Measurements from ENCODE around the gene ASB5.

ASB5 gene

DNA sequence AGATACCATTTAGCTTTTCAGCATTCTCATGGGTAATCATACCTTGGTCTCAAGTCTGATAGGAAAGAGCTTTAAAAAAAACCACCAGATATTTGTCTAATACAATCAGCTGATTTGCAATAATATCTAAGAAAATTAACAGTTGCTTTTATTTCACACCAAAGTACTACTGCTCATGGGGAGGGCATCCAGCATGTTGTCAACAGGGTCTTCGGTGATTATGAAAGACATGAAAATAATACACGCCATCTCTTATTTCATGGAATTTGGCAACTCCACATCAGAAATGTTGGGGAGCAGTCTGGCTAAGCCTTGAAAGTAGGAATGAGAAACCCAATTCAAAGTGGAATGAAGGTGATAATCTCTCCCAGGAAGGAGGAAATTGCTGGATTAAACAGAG, 3.0 kb downstream of the ASB5 start:
- Mint-ChIP-seq H3K4me3 (no peak overlapping the region), H3K4me1 (peaks cover 6% of the 10 kb centered on the region), H3K9me3 (no peaks in the 10 kb centered on the region), H3K27ac (no peak overlapping the region), H3K36me3 (ENCODE audit: low read depth) (no peaks in the 10 kb centered on the region), H3K27me3 (ENCODE audit: low read depth, poor library complexity) (no peaks in the 10 kb centered on the region)
- TF ChIP-seq, protein P1, sequence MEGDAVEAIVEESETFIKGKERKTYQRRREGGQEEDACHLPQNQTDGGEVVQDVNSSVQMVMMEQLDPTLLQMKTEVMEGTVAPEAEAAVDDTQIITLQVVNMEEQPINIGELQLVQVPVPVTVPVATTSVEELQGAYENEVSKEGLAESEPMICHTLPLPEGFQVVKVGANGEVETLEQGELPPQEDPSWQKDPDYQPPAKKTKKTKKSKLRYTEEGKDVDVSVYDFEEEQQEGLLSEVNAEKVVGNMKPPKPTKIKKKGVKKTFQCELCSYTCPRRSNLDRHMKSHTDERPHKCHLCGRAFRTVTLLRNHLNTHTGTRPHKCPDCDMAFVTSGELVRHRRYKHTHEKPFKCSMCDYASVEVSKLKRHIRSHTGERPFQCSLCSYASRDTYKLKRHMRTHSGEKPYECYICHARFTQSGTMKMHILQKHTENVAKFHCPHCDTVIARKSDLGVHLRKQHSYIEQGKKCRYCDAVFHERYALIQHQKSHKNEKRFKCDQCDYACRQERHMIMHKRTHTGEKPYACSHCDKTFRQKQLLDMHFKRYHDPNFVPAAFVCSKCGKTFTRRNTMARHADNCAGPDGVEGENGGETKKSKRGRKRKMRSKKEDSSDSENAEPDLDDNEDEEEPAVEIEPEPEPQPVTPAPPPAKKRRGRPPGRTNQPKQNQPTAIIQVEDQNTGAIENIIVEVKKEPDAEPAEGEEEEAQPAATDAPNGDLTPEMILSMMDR (IDR thresholded peaks at IDR 0.05) = no peak
- DNase-seq = no peak

DNA sequence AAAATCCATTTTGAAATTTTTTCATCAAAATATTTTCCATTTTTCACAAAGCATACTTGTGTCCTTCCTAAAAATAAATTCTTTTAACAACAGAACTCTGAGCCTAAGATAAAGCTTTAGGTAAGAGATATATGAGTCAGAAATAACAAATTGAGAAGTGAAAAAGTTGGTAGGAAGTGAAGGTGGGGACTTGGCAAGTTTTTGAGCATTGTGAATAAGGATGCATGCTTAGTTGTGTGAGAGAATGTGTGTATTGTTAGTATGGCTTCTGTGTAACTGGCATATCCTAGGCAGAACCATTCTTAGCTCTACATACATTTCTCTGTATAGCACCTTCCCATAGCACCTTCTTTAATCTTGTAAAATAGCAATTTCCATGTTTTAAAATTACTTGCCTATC, 6.8 kb downstream of the ASB5 start:
- TF ChIP-seq, protein P1 (IDR thresholded peaks at IDR 0.05) = no peak
- no peak for DNase-seq
- no peak overlapping the region for H3K27ac Mint-ChIP-seq
- no peaks in the 10 kb centered on the region for H3K36me3 Mint-ChIP-seq (ENCODE audit: low read depth)
- no peak overlapping the region for H3K4me3 Mint-ChIP-seq
- H3K9me3 Mint-ChIP-seq = no peaks in the 10 kb centered on the region
- H3K4me1 Mint-ChIP-seq = no peaks in the 10 kb centered on the region
- H3K27me3 Mint-ChIP-seq (ENCODE audit: low read depth, poor library complexity) = no peaks in the 10 kb centered on the region

DNA sequence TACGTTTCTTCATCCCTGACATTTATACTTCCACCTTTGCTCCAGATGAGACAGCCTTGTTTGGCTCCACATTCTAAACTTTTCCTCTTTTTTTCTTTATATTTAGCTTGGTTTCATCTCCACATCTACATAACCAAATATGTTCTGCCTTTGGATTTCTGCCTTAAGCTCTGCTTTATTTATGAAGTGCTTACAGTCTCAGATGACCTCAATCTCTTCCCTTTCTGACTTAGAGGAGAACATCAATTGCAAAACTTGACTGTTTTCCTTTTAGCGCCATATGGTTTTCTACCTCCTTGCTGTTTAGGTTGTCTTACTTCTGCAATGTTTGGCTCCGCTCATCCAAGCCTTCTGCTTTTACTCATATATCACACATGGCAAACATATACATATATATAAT, 7.5 kb downstream of the ASB5 start:
- DNase-seq = no peak
- Mint-ChIP-seq H3K27ac (no peak overlapping the region), H3K4me3 (no peak overlapping the region), H3K27me3 (ENCODE audit: low read depth, poor library complexity) (peaks cover 2% of the 10 kb centered on the region), H3K36me3 (ENCODE audit: low read depth) (no peaks in the 10 kb centered on the region), H3K9me3 (no peaks in the 10 kb centered on the region), H3K4me1 (no peaks in the 10 kb centered on the region)
- TF ChIP-seq, protein P1 (IDR thresholded peaks at IDR 0.05) = no peak

DNA sequence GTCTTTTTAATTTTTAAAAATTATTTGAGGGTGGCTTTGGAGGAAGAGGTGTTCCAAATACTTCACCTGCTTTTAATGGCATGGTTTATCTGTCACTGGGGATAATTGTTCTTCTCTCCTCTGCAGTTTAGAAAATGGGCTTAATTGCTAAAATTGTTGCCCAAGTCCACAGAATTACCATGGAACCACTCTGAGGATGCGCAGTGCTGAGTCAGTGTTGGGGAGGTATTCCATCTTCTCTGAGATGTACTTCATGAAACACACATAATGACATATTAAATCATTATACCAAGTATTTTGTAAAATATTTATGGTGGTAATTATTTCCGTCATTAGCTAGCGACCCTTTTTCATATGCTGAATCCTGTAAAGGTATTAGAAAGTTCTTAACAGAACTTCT, 8.0 kb downstream of the ASB5 start:
- Mint-ChIP-seq H3K4me1 (no peaks in the 10 kb centered on the region), H3K27ac (no peak overlapping the region), H3K9me3 (no peaks in the 10 kb centered on the region), H3K27me3 (ENCODE audit: low read depth, poor library complexity) (peaks cover 2% of the 10 kb centered on the region), H3K4me3 (no peak overlapping the region), H3K36me3 (ENCODE audit: low read depth) (no peaks in the 10 kb centered on the region)
- DNase-seq = no peak
- TF ChIP-seq, protein P1 (IDR thresholded peaks at IDR 0.05) = no peak

DNA sequence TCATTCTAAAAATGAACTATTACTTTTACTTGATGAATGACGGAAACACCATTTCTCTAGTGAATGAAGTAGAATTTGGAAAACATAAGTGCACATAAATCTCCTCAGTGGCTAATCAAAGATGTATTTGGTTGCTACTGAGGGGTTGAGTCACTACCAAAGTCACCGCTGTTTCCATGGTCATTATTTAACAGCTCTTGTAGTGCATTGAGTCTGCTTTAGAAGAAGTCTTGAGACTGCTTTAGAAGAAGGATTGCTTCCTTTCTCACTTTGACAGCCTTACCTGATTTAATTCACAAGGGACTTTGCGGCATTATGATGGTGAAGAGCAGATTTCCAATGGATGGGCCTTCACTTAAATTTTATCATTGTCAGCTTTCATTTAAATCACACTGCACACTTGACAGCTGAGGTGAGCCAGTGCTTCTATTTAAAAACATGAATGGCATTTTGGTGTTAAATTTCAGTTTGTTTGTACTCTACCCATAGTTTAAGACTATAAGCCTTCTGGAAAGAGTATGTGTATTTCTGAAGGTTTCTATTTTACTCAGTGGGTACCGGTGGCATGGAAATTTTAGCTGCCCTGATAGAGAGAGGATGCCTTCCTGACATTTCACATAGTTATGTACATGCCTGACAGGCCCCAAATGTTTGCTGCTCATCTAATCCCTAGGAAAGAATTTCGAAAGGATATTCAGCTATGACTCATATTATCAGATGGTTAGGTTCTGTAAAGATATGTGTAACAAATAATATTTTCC, 9.5 kb downstream of the ASB5 start:
- DNase-seq = no peak
- peaks cover 2% of the 10 kb centered on the region for H3K27me3 Mint-ChIP-seq (ENCODE audit: low read depth, poor library complexity)

More for the DNA sequence above, 9.5 kb downstream of the ASB5 start:
- TF ChIP-seq, protein P1 (IDR thresholded peaks at IDR 0.05) = no peak
- H3K36me3 Mint-ChIP-seq (ENCODE audit: low read depth) = no peaks in the 10 kb centered on the region
- H3K4me3 Mint-ChIP-seq = no peak overlapping the region
- no peaks in the 10 kb centered on the region for H3K9me3 Mint-ChIP-seq
- no peak overlapping the region for H3K27ac Mint-ChIP-seq
- H3K4me1 Mint-ChIP-seq = no peaks in the 10 kb centered on the region

Measured in nephron progenitor cell (in vitro differentiated cells).